ENCODE data around the gene CLDN9. TPM values are rescaled to one million over a fixed set of nuclear protein-coding genes. Genes with fewer than 3 reads are reported as not detected.
A peak's percentile ranks its signal among the peaks of the same experiment; 100 is the strongest.

Gene CLDN9
- total and polyA plus RNA-seq, 4 donors = 0.06 to 0.38 (median 0.28) TPM

DNA sequence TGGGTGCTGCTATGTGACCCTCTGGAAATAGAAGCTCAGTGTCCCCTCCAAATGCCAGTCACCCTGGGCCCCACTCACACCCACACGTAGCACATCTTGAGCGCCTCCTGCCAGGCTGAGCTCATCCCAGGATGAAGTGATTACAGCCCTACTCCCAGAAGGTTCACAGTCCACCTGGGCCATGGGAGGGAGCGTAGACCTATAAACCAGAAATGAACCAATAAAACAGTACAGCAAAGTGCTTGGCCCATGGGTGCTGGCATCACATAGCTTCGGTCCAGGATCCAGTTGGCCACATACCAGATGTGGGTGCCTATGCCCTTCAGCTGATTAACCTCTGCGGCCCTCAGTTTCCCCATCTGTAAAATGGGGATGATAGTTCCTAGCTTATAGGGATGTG lies 26.2 kb downstream of the CLDN9 start:
- DNase-seq (ENCODE audit: low read depth in 4 of 6, low spot score in 6 of 6) = no peak
- no peaks in the 10 kb centered on the region for H3K36me3 ChIP-seq (ENCODE audit: control insufficient read depth, insufficient read depth, low read length)
- no peak overlapping the region for H3K27ac ChIP-seq (ENCODE audit: low read depth, low read length)
- 96% methylated on average over 3 of the region's 5 CpGs for WGBS (ENCODE audit: insufficient coverage)
- no peak overlapping the region for H3K4me3 ChIP-seq (ENCODE audit: low read depth, low read length)
- peaks cover 75% of the 10 kb centered on the region for H3K27me3 ChIP-seq (ENCODE audit: control insufficient read depth, insufficient read depth, low read length)
- no peaks in the 10 kb centered on the region for H3K9me3 ChIP-seq (ENCODE audit: control insufficient read depth, insufficient read depth, low read length)
- H3K4me1 ChIP-seq (ENCODE audit: control insufficient read depth, insufficient read depth, low read length) = peaks cover 11% of the 10 kb centered on the region

DNA sequence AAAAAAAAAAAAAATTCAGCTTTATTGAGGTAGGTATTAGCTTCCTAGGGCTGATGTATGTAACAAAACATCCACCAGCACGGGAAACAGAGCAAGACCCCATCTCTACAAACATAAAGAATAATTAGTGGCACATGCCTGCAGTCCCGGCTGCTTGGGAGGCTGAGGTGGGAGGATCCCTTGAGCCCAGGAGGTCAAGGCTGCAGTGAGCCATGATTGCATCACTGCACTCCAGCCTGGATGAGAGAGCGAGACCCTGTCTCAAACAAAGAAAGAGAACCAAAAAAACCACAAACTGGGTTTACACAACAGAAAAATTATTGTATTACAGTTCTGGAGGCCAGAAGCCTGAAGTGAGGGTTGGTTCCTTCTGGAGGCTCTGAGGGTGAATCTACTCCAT lies 29.7 kb downstream of the CLDN9 start:
- Histone ChIP-seq H3K36me3 (ENCODE audit: control insufficient read depth, insufficient read depth, low read length) (no peaks in the 10 kb centered on the region), H3K27ac (ENCODE audit: low read depth, low read length) (no peak overlapping the region), H3K9me3 (ENCODE audit: control insufficient read depth, insufficient read depth, low read length) (no peaks in the 10 kb centered on the region), H3K4me3 (ENCODE audit: low read depth, low read length) (no peak overlapping the region), H3K4me1 (ENCODE audit: control insufficient read depth, insufficient read depth, low read length) (peaks cover 19% of the 10 kb centered on the region), H3K27me3 (ENCODE audit: control insufficient read depth, insufficient read depth, low read length) (peaks cover 74% of the 10 kb centered on the region)
- no CpG with 5 or more reads among the region's 3 CpGs for WGBS (ENCODE audit: insufficient coverage)
- no peak for DNase-seq (ENCODE audit: low read depth in 4 of 6, low spot score in 6 of 6)

DNA sequence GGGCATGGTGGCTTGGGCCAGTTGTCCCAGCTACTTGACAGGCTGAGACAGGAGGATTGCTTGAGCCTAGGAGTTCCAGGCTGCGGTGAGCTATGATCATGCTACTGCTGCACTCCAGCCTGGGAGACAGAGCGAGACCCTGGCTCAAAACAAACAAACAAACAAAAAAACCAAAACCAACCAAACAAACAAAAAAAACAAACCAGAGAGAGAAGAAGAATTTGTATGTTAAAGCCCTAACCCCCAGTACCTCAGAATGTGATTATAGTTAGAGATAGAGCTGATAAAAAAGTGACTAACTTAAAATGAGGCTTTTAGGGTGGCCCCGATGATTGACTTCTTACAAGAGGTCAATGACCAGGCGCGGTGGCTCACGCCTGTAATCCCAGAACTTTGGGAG lies 32.0 kb downstream of the CLDN9 start:
- Histone ChIP-seq H3K4me1 (ENCODE audit: control insufficient read depth, insufficient read depth, low read length) (peaks cover 19% of the 10 kb centered on the region), H3K27ac (ENCODE audit: low read depth, low read length) (no peak overlapping the region), H3K27me3 (ENCODE audit: control insufficient read depth, insufficient read depth, low read length) (peaks cover 80% of the 10 kb centered on the region), H3K36me3 (ENCODE audit: control insufficient read depth, insufficient read depth, low read length) (no peaks in the 10 kb centered on the region), H3K4me3 (ENCODE audit: low read depth, low read length) (no peak overlapping the region), H3K9me3 (ENCODE audit: control insufficient read depth, insufficient read depth, low read length) (no peaks in the 10 kb centered on the region)
- WGBS (ENCODE audit: insufficient coverage) = 89% methylated on average over 4 of the region's 6 CpGs
- DNase-seq (ENCODE audit: low read depth in 4 of 6, low spot score in 6 of 6) = no peak

DNA sequence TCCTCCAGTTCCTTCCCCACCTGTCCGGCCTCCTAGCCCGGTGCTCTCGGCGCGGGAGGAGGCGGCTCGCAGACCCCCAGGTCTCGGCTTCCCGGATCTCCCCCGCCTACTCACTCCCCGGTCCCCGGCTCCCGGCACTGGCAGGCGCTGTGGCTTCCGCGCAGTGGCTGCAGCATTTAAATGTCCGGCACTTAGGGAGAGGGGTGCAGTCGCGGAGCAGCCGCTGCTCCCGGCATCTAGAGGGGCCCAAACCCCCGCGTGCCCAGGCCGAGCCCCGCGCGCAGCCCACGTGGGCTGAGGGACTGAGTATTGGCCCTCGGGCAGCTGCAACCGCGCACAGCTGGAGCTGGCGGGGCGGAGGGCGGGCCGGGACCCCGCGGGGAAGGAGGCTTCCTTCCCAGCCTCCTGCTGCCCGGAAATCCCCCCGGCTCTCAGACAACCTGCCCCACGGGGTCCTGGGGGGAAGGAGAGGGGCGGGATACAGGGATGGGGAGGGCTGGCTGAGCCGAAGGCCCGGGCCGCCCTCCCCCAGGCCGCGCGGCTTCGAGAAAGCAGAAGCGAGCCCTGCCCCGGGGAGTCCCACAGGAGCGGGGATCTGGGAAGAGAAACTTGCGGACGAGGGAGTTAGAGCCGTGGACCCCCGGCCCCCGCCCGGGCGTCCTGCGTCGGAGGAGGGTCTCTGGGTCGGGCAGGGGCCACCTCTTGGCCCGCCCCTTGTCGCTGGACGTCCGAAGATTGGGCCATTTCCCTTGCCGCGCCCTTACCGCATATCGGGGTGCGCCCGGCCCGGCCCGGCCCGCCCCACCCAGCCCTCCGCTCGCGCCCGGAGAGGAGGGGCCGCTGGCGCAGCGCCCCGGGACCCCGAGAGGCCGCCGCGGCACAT lies 33.3 kb downstream of the CLDN9 start, which contains the start of gene MMP25:
TSS of gene MMP25 (plus strand) at position 804 of the 883 bp plus-strand sequence. CDS start 357 bp downstream, outside the sequence.
- Histone ChIP-seq H3K4me1 (ENCODE audit: control insufficient read depth, insufficient read depth, low read length) (peaks cover 19% of the 10 kb centered on the region), H3K36me3 (ENCODE audit: control insufficient read depth, insufficient read depth, low read length) (no peaks in the 10 kb centered on the region), H3K9me3 (ENCODE audit: control insufficient read depth, insufficient read depth, low read length) (no peaks in the 10 kb centered on the region), H3K4me3 (ENCODE audit: low read depth, low read length) (peak within 1 kb of the TSS; percentile 6), H3K27me3 (ENCODE audit: control insufficient read depth, insufficient read depth, low read length) (peaks cover 80% of the 10 kb centered on the region), H3K27ac (ENCODE audit: low read depth, low read length) (peak within 1 kb of the TSS; percentile 2)
- WGBS (ENCODE audit: insufficient coverage) = under 1% methylated on average over 82 of the region's 86 CpGs
- DNase-seq (ENCODE audit: low read depth in 4 of 6, low spot score in 6 of 6) = peak in 1 of 6 donors; percentile 9

DNA sequence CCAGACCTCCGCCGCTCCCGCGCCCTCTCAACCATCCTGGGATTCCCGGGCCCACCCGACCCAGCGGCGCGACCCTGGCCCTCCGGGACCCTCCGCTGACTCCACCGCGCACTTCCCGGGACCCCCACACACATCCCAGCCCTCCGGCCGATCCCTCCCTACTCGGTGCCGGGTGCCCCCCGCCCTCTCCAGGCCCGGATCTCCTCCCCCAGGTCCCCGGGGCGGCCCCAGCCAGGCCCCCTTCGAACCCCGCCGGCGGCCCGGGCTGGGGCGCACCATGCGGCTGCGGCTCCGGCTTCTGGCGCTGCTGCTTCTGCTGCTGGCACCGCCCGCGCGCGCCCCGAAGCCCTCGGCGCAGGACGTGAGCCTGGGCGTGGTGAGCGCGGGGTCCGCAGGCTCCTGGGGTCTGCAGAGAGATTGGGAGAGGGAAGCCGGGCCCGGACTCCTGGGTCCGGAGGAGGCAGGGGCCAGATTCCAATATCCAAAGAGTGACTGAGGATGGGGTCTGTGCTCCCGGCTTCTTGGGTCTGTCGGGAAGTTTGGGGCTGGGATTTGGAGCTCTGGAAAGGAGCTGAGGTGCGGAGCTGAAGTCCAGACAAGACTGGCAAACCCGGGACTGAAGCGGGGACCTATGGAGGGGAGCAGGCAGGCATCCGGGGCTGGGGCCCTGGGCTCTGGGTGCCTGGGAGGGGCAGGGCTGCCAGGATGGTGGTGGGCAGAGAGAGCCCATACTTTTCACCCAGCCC lies 34.1 kb downstream of the CLDN9 start:
- peaks cover 19% of the 10 kb centered on the region for H3K4me1 ChIP-seq (ENCODE audit: control insufficient read depth, insufficient read depth, low read length)
- H3K9me3 ChIP-seq (ENCODE audit: control insufficient read depth, insufficient read depth, low read length) = no peaks in the 10 kb centered on the region
- peaks cover 76% of the 10 kb centered on the region for H3K27me3 ChIP-seq (ENCODE audit: control insufficient read depth, insufficient read depth, low read length)
- H3K36me3 ChIP-seq (ENCODE audit: control insufficient read depth, insufficient read depth, low read length) = no peaks in the 10 kb centered on the region
- DNase-seq (ENCODE audit: low read depth in 4 of 6, low spot score in 6 of 6) = no peak
- H3K27ac ChIP-seq (ENCODE audit: low read depth, low read length) = no peak overlapping the region
- no peak overlapping the region for H3K4me3 ChIP-seq (ENCODE audit: low read depth, low read length)
- WGBS (ENCODE audit: insufficient coverage) = under 1% methylated on average over 51 of the region's 54 CpGs

DNA sequence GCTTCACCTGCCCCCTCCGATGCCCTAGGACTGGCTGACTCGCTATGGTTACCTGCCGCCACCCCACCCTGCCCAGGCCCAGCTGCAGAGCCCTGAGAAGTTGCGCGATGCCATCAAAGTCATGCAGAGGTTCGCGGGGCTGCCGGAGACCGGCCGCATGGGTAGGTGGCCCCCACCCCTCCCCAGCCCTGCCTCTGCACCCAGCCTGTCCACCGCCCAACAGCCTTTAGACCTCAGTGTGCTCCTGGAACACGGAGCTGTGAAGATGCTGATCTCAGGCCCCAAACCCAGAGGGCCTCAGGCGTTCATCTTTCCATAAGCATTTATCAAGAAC lies 34.6 kb downstream of the CLDN9 start:
- Histone ChIP-seq H3K27me3 (ENCODE audit: control insufficient read depth, insufficient read depth, low read length) (peaks cover 75% of the 10 kb centered on the region), H3K9me3 (ENCODE audit: control insufficient read depth, insufficient read depth, low read length) (no peaks in the 10 kb centered on the region), H3K4me3 (ENCODE audit: low read depth, low read length) (no peak overlapping the region), H3K4me1 (ENCODE audit: control insufficient read depth, insufficient read depth, low read length) (peaks cover 19% of the 10 kb centered on the region), H3K36me3 (ENCODE audit: control insufficient read depth, insufficient read depth, low read length) (no peaks in the 10 kb centered on the region), H3K27ac (ENCODE audit: low read depth, low read length) (no peak overlapping the region)
- WGBS (ENCODE audit: insufficient coverage) = 7% methylated on average over 12 of the region's 13 CpGs
- no peak for DNase-seq (ENCODE audit: low read depth in 4 of 6, low spot score in 6 of 6)

DNA sequence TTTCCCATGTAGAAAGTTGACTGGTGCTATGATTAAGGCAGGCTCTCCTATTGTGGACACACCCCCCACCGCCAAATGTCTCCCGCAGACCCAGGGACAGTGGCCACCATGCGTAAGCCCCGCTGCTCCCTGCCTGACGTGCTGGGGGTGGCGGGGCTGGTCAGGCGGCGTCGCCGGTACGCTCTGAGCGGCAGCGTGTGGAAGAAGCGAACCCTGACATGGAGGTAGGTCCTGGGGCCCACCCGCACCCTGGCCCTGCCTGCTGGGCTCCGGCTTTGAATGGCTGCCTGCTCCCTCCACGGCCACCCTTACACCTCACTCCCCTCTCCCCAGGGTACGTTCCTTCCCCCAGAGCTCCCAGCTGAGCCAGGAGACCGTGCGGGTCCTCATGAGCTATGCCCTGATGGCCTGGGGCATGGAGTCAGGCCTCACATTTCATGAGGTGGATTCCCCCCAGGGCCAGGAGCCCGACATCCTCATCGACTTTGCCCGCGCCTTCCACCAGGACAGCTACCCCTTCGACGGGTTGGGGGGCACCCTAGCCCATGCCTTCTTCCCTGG lies 37.3 kb downstream of the CLDN9 start:
- peaks cover 49% of the 10 kb centered on the region for H3K27me3 ChIP-seq (ENCODE audit: control insufficient read depth, insufficient read depth, low read length)
- no peak for DNase-seq (ENCODE audit: low read depth in 4 of 6, low spot score in 6 of 6)
- H3K4me1 ChIP-seq (ENCODE audit: control insufficient read depth, insufficient read depth, low read length) = peaks cover 19% of the 10 kb centered on the region
- no peaks in the 10 kb centered on the region for H3K9me3 ChIP-seq (ENCODE audit: control insufficient read depth, insufficient read depth, low read length)
- H3K27ac ChIP-seq (ENCODE audit: low read depth, low read length) = no peak overlapping the region
- WGBS (ENCODE audit: insufficient coverage) = 77% methylated on average over 26 of the region's 26 CpGs
- H3K36me3 ChIP-seq (ENCODE audit: control insufficient read depth, insufficient read depth, low read length) = peaks cover 11% of the 10 kb centered on the region
- no peak overlapping the region for H3K4me3 ChIP-seq (ENCODE audit: low read depth, low read length)

DNA sequence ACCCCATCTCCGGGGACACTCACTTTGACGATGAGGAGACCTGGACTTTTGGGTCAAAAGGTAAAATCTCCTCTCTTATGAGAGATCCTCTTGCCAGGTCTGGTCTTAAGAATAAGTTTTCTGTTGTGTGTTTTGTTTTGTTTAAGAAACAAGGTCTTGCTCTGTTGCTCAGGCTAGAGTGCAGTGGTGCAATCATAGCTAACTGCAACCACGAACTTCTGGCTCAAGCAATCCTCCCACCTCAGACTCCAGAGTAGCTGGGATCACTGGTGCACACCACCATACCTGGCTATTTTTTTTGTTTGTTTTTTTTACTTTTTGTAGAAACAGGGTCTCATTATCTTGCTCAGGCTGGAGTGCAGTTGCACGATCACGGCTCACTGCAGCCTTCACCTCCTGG lies 37.8 kb downstream of the CLDN9 start:
- DNase-seq (ENCODE audit: low read depth in 4 of 6, low spot score in 6 of 6) = no peak
- H3K4me3 ChIP-seq (ENCODE audit: low read depth, low read length) = no peak overlapping the region
- H3K27me3 ChIP-seq (ENCODE audit: control insufficient read depth, insufficient read depth, low read length) = peaks cover 45% of the 10 kb centered on the region
- no peaks in the 10 kb centered on the region for H3K9me3 ChIP-seq (ENCODE audit: control insufficient read depth, insufficient read depth, low read length)
- H3K27ac ChIP-seq (ENCODE audit: low read depth, low read length) = no peak overlapping the region
- H3K36me3 ChIP-seq (ENCODE audit: control insufficient read depth, insufficient read depth, low read length) = peaks cover 13% of the 10 kb centered on the region
- WGBS (ENCODE audit: insufficient coverage) = 92% methylated on average over 2 of the region's 5 CpGs
- peaks cover 15% of the 10 kb centered on the region for H3K4me1 ChIP-seq (ENCODE audit: control insufficient read depth, insufficient read depth, low read length)

DNA sequence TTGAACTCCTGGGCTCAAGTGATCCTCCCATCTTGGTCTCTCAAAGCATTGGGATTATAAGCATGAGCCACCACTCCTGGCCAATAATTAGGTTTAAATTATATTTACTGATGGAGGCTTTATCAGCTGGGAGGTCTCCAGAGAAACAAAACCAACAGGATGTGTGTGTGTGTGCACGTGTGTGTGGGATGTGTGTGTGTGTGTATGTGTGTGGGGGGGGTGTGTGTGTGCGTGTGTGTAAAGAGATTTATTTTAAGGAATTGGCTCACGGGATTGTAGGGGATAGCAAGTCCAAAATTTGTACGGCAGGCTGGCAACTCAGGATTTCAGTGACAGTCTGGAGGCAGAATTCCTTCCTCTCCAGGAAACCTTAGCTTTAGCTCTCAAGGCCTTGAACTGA lies 38.3 kb downstream of the CLDN9 start:
- DNase-seq (ENCODE audit: low read depth in 4 of 6, low spot score in 6 of 6) = no peak
- Histone ChIP-seq H3K27me3 (ENCODE audit: control insufficient read depth, insufficient read depth, low read length) (peaks cover 40% of the 10 kb centered on the region), H3K4me3 (ENCODE audit: low read depth, low read length) (no peak overlapping the region), H3K27ac (ENCODE audit: low read depth, low read length) (no peak overlapping the region), H3K36me3 (ENCODE audit: control insufficient read depth, insufficient read depth, low read length) (peaks cover 16% of the 10 kb centered on the region), H3K9me3 (ENCODE audit: control insufficient read depth, insufficient read depth, low read length) (no peaks in the 10 kb centered on the region), H3K4me1 (ENCODE audit: control insufficient read depth, insufficient read depth, low read length) (peaks cover 10% of the 10 kb centered on the region)
- WGBS (ENCODE audit: insufficient coverage) = 68% methylated on average over 2 of the region's 4 CpGs
